AG09309 (cell line): ENCODE measurements around the gene LRRC74B.
"Not testable (repeated sequence)": the region's sequence is repeated elsewhere in the genome, so short reads cannot be mapped to it uniquely, and the experiment has no call there.

ENCODE experiments used
- DNase-seq: peaks from one replicate; pipeline ENCODE4 v3.0.0-alpha.2; 2010; ENCODE audit warnings: low read depth
- H3K4me3 ChIP-seq: 2 replicates; pipeline ENCODE4 v1.5.1; 2011; ENCODE audit warnings: mild to moderate bottlenecking, low read depth, low read length, moderate library complexity; ENCODE audit not compliant: control insufficient read depth
- CTCF ChIP-seq: IDR thresholded peaks from 2 replicates; pipeline ENCODE4 v1.5.1; 2011; ENCODE audit warnings: mild to moderate bottlenecking, low read depth, low read length, inconsistent platforms; ENCODE audit not compliant: insufficient read depth, control insufficient read depth; ENCODE audit errors: missing control alignments

The LRRC74B gene

GRCh38 chr22:21052715-21053459, 7.1 kb downstream of the LRRC74B start:
- H3K4me3 ChIP-seq: no peak overlapping the region
- DNase-seq: no peak
- no peak for TF ChIP-seq CTCF

GRCh38 chr22:21054046-21054713, 8.4 kb downstream of the LRRC74B start:
- H3K4me3 ChIP-seq: no peak overlapping the region
- TF ChIP-seq CTCF: no peak
- no peak for DNase-seq

- no peak for DNase-seq
- no peak overlapping the region for H3K4me3 ChIP-seq
- TF ChIP-seq CTCF: no peak
These were observed 9.2 kb downstream of the LRRC74B start for GRCh38 chr22:21054714-21055563.

- no peak for DNase-seq
- H3K4me3 ChIP-seq: no peak overlapping the region
- TF ChIP-seq CTCF: no peak
These were observed 9.8 kb downstream of the LRRC74B start for GRCh38 chr22:21055564-21055834.

GRCh38 chr22:21055880-21056319, 10.2 kb downstream of the LRRC74B start:
- DNase-seq: no peak
- no peak overlapping the region for H3K4me3 ChIP-seq
- no peak for TF ChIP-seq CTCF

- H3K4me3 ChIP-seq, DNase-seq: not testable (repeated sequence)
These were observed 14.6 kb downstream of the LRRC74B start for GRCh38 chr22:21060363-21060762.

GRCh38 chr22:21061660-21062321, 16.0 kb downstream of the LRRC74B start:
- not testable (repeated sequence) for H3K4me3 ChIP-seq, DNase-seq

GRCh38 chr22:21064425-21064824, 18.7 kb downstream of the LRRC74B start:
- DNase-seq, H3K4me3 ChIP-seq: not testable (repeated sequence)
